Mesendoderm (in vitro differentiated cells): ENCODE results near the gene SART3.
A peak's percentile ranks its signal among the peaks of the same experiment; 100 is the strongest.

Experiments
- DNase-seq: peaks from one replicate; pipeline ENCODE4 v3.0.0; 2013
- H2AK5ac ChIP-seq: 2 replicates; pipeline ENCODE4 v1.6.1; 2013; ENCODE audit warnings: low read length, inconsistent platforms
- H2BK120ac ChIP-seq: 2 replicates; pipeline ENCODE4 v1.6.1; 2013; ENCODE audit warnings: low read depth, mild to moderate bottlenecking, low read length, moderate library complexity, mixed read lengths
- H2BK15ac ChIP-seq: replicated peaks from 2 replicates; pipeline ENCODE4 v1.6.1; 2013; ENCODE audit warnings: low read depth, mild to moderate bottlenecking, moderate library complexity
- H2BK5ac ChIP-seq: 2 replicates; pipeline ENCODE4 v1.6.1; 2013; ENCODE audit warnings: low read length, inconsistent platforms
- H3K18ac ChIP-seq: 2 replicates; pipeline ENCODE4 v1.6.1; 2013; ENCODE audit warnings: mild to moderate bottlenecking, low read length, mixed read lengths
- H3K23ac ChIP-seq: one replicate; pipeline ENCODE4 v1.6.1; 2013; ENCODE audit warnings: low read length
- H3K27ac ChIP-seq: 2 replicates; pipeline ENCODE4 v1.5.1; 2013; ENCODE audit warnings: low read depth, mild to moderate bottlenecking, inconsistent platforms, low read length, moderate library complexity
- H3K27me3 ChIP-seq: 2 replicates; pipeline ENCODE4 v1.6.1; 2013; ENCODE audit warnings: low read length, control low read depth, mild to moderate bottlenecking, inconsistent platforms; ENCODE audit not compliant: insufficient read depth, poor library complexity
- H3K36me3 ChIP-seq: 2 replicates; pipeline ENCODE4 v1.6.1; 2013; ENCODE audit warnings: low read length, inconsistent platforms; ENCODE audit not compliant: control insufficient read depth, insufficient read depth
- H3K4ac ChIP-seq: one replicate; pipeline ENCODE4 v1.6.1; 2013; ENCODE audit warnings: low read depth, mild to moderate bottlenecking, low read length, moderate library complexity
- H3K4me1 ChIP-seq: 2 replicates; pipeline ENCODE4 v1.6.1; 2013; ENCODE audit warnings: low read depth, low read length, inconsistent platforms; ENCODE audit not compliant: control insufficient read depth
- H3K4me2 ChIP-seq: 2 replicates; pipeline ENCODE4 v1.6.1; 2013; ENCODE audit warnings: low read length
- H3K4me3 ChIP-seq: 2 replicates; pipeline ENCODE4 v1.5.1; 2013; ENCODE audit warnings: mild to moderate bottlenecking, low read length
- H3K56ac ChIP-seq: one replicate; pipeline ENCODE4 v1.6.1; 2013; ENCODE audit warnings: low read length
- H3K79me1 ChIP-seq: 2 replicates; pipeline ENCODE4 v1.6.1; 2013; ENCODE audit warnings: low read length, inconsistent platforms
- H3K79me2 ChIP-seq: 2 replicates; pipeline ENCODE4 v1.6.1; 2013; ENCODE audit warnings: mild to moderate bottlenecking, low read length; ENCODE audit not compliant: control insufficient read depth, insufficient read depth
- H3K9ac ChIP-seq: 2 replicates; pipeline ENCODE4 v1.6.1; 2013; ENCODE audit warnings: low read length, inconsistent platforms
- H4K5ac ChIP-seq: one replicate; pipeline ENCODE4 v1.6.1; 2013; ENCODE audit warnings: low read length
- H4K8ac ChIP-seq: one replicate; pipeline ENCODE4 v1.6.1; 2013; ENCODE audit warnings: low read depth, mild to moderate bottlenecking, control low read depth, low read length, moderate library complexity
- WGBS: extraction: QIAGEN DNeasy Blood & Tissue Kit; methylation state at CpG from one replicate; pipeline ENCODE4 v1.1.7; 2013; ENCODE audit warnings: low lambda C conversion rate, missing lambda C conversion rate; ENCODE audit not compliant: insufficient coverage; ENCODE audit errors: extremely low coverage; 5-methylcytosine and 5-hydroxymethylcytosine counted together

The SART3 gene

DNA sequence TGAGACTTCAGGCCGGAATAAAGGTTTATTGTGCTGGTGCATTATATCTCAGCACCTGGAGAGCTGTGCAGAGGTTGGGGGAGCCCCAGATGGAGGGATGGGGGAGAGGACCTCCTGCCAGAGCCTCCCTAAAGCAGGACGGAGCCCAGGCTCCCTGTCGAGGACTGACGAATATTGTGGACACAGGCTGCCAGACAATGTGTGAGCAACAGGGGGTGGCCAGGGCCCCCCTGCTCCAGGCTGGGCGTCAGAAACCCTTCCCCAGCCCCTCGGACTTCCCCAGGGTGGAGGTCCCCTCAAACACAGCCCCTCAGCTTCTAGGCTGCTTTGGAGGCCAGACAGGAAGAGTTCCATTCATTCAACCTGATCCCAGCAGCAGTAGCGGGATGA lies 28.9 kb upstream of the SART3 start:
- Histone ChIP-seq H3K27ac (no peak overlapping the region), H3K4ac (no peak overlapping the region), H3K23ac (no peak overlapping the region), H3K4me1 (peaks cover 2% of the 10 kb centered on the region), H3K4me3 (no peak overlapping the region), H3K79me2 (no peaks in the 10 kb centered on the region), H3K27me3 (no peaks in the 10 kb centered on the region), H3K9ac (no peak overlapping the region), H3K18ac (no peak overlapping the region), H3K36me3 (no peaks in the 10 kb centered on the region), H3K79me1 (no peaks in the 10 kb centered on the region), H2AK5ac (no peak overlapping the region), H3K56ac (no peak overlapping the region), H2BK5ac (no peak overlapping the region), H4K5ac (no peak overlapping the region), H3K4me2 (no peak overlapping the region), H4K8ac (no peak overlapping the region), H2BK120ac (no peak overlapping the region), H2BK15ac (no peak overlapping the region)
- no peak for DNase-seq
- no CpG with 5 or more reads among the region's 7 CpGs for WGBS

DNA sequence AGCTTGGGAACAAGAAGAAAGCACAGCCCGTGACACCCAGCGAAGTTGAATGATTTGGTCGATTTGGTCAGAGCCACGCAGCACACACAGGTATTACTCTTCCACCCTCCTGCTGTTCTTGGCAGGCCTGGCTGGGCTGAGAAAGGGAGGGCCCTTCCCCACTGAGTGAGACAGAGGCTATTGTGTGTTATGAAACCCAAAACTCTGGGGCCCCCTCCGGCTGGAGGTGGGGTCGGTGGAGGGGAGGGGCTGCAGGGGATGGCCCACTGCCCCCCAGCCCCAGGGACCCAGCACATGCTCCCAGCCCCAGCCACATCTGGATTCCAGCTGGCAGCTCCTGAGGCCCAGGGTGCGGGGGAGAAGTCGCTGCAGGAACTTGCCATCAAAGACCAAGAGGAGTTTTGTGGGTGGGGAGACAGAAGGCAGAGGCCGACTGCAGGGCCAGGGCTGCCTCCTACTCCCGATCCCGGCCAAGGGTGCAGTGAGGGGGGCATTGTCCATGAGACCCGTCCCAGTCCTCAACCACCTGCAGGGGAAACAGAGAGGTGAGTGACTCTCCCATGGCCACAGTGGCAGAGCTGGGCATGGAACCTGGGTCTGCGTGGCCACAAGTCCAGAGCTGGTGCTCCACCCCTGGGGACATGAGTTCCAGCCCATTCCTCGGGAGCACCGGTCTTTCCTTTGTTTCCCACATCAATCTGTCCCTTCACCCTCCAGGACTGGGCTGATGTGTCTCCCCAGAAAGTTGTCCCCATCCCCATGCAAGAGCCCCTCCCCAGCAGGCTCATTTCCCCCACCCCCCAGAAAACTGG lies 28.3 kb upstream of the SART3 start:
- no peak overlapping the region for H3K23ac ChIP-seq
- H3K79me2 ChIP-seq, result no peaks in the 10 kb centered on the region
- H3K36me3 ChIP-seq, result no peaks in the 10 kb centered on the region
- H2BK120ac ChIP-seq, result no peak overlapping the region
- H2BK15ac ChIP-seq, result no peak overlapping the region
- H4K5ac ChIP-seq, result no peak overlapping the region
- no peaks in the 10 kb centered on the region for H3K79me1 ChIP-seq
- H2BK5ac ChIP-seq, result no peak overlapping the region
- peak overlapping the region; percentile 6 for H3K18ac ChIP-seq
- H3K4me2 ChIP-seq, result no peak overlapping the region
- H3K9ac ChIP-seq, result no peak overlapping the region
- peak overlapping the region; percentile 65 for H3K56ac ChIP-seq
- DNase-seq, result peak; percentile 37
- no CpG with 5 or more reads among the region's 15 CpGs for WGBS
- no peaks in the 10 kb centered on the region for H3K27me3 ChIP-seq
- H3K27ac ChIP-seq, result no peak overlapping the region
- H2AK5ac ChIP-seq, result no peak overlapping the region
- no peak overlapping the region for H3K4me3 ChIP-seq
- H4K8ac ChIP-seq, result no peak overlapping the region
- no peak overlapping the region for H3K4ac ChIP-seq
- H3K4me1 ChIP-seq, result peaks cover 2% of the 10 kb centered on the region

DNA sequence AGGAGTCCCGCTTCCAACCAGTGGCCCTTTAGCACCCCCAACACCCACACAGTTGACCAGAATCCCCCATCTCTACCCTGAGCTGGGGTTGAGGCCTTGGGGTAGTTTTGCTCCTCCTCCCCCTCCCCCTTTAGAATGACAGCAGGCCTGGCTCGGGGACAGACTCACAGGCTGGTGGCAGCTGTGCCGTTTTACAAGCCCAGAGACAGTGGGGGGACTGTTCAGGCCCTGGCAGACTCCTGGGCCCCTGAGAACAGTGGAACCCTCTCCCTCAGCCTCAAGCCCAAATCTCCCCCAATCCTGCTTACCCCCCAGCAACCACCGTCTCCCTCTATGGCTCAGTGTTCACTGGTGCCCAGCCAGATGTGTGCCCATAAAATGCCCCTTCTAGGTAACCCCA lies 26.9 kb upstream of the SART3 start:
- Histone ChIP-seq H3K36me3 (no peaks in the 10 kb centered on the region), H3K4me2 (no peak overlapping the region), H3K56ac (no peak overlapping the region), H3K9ac (no peak overlapping the region), H3K79me1 (no peaks in the 10 kb centered on the region), H4K5ac (no peak overlapping the region), H3K79me2 (no peaks in the 10 kb centered on the region), H3K27me3 (no peaks in the 10 kb centered on the region), H3K4ac (no peak overlapping the region), H3K4me3 (no peak overlapping the region), H2BK120ac (no peak overlapping the region), H3K4me1 (peaks cover 2% of the 10 kb centered on the region), H3K27ac (no peak overlapping the region), H3K18ac (no peak overlapping the region), H2BK5ac (no peak overlapping the region), H4K8ac (no peak overlapping the region), H2AK5ac (no peak overlapping the region), H3K23ac (no peak overlapping the region), H2BK15ac (no peak overlapping the region)
- no peak for DNase-seq
- WGBS, result no CpG with 5 or more reads among the region's 4 CpGs

DNA sequence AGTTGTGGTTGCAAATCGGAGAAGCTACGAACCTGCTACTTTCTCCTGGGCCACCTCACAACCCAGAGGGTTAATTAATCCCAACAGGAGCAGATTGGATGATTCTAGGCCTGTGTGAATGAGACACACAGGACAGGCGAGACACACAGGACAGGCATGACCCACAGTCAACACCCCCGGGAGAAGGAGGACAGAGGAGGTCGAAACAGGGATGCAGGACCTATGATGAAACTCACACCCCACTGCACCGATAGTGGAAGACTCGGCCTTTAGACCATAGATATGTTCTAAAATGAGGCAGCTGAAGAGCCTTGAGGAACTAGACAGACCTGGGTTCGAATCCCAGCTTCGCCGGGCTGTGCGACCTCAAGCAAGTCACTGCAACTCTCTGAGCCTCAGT lies 25.3 kb upstream of the SART3 start:
- Histone ChIP-seq H3K27me3 (no peaks in the 10 kb centered on the region), H3K9ac (no peak overlapping the region), H2BK5ac (no peak overlapping the region), H3K79me2 (no peaks in the 10 kb centered on the region), H4K5ac (no peak overlapping the region), H3K79me1 (no peaks in the 10 kb centered on the region), H3K36me3 (no peaks in the 10 kb centered on the region), H2AK5ac (no peak overlapping the region), H2BK15ac (no peak overlapping the region), H3K56ac (no peak overlapping the region), H3K4me2 (no peak overlapping the region), H4K8ac (no peak overlapping the region), H3K4me1 (peaks cover 2% of the 10 kb centered on the region), H3K27ac (no peak overlapping the region), H3K4ac (no peak overlapping the region), H3K18ac (no peak overlapping the region), H2BK120ac (no peak overlapping the region), H3K4me3 (no peak overlapping the region), H3K23ac (no peak overlapping the region)
- WGBS, result no CpG with 5 or more reads among the region's 11 CpGs
- DNase-seq, result no peak

DNA sequence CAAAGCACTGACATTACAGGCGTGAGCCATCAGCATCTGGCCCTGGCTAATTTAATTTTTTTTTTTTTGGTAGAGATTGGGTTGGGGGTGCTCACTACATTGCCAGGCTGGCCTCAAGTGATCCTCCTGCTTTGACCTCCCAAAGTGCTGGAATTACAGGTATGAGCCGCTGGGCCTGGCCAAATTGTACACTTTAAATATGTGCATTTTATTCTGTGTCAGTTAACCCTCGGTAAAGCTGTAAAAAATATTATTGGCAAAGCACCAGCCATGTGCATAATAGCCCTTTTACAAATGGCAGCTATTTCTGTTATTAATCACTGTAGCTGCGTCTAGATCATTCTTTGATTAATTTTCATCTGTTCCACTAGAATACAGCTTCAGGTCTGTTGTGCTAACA lies 24.9 kb upstream of the SART3 start:
- Histone ChIP-seq H3K4me2 (no peak overlapping the region), H2AK5ac (no peak overlapping the region), H2BK15ac (no peak overlapping the region), H3K27me3 (no peaks in the 10 kb centered on the region), H3K79me2 (no peaks in the 10 kb centered on the region), H3K56ac (no peak overlapping the region), H3K4me3 (no peak overlapping the region), H4K5ac (no peak overlapping the region), H3K9ac (no peak overlapping the region), H3K79me1 (no peaks in the 10 kb centered on the region), H2BK5ac (no peak overlapping the region), H3K36me3 (no peaks in the 10 kb centered on the region), H3K27ac (no peak overlapping the region), H2BK120ac (no peak overlapping the region), H3K4ac (no peak overlapping the region), H4K8ac (no peak overlapping the region), H3K23ac (no peak overlapping the region), H3K18ac (no peak overlapping the region), H3K4me1 (peaks cover 2% of the 10 kb centered on the region)
- DNase-seq, result no peak
- no CpG with 5 or more reads among the region's 4 CpGs for WGBS
